Measurements from ENCODE around the gene NEURL1B.

DNA sequence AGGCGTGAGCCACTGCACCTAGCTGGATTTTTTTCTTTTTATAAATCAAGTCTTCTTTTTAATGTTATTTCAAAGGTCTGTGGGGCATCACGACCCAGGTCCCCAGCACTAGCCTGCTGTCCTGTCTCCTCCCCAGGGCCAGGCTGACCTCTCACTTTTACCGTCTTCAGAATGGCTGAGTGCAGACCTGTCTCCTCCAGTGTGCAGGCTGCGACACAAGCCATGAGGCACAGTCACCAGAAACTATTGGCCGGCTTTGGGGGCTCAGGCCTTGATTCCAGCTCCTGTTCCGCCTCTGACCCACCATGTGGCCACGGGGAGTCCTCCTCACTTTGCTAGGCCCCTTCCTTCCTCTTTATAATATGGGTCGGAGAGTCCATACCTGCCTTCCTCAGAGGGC is 46.6 kb upstream of the NEURL1B start:
- TF ChIP-seq, protein P1, sequence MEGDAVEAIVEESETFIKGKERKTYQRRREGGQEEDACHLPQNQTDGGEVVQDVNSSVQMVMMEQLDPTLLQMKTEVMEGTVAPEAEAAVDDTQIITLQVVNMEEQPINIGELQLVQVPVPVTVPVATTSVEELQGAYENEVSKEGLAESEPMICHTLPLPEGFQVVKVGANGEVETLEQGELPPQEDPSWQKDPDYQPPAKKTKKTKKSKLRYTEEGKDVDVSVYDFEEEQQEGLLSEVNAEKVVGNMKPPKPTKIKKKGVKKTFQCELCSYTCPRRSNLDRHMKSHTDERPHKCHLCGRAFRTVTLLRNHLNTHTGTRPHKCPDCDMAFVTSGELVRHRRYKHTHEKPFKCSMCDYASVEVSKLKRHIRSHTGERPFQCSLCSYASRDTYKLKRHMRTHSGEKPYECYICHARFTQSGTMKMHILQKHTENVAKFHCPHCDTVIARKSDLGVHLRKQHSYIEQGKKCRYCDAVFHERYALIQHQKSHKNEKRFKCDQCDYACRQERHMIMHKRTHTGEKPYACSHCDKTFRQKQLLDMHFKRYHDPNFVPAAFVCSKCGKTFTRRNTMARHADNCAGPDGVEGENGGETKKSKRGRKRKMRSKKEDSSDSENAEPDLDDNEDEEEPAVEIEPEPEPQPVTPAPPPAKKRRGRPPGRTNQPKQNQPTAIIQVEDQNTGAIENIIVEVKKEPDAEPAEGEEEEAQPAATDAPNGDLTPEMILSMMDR (IDR thresholded peaks at IDR 0.05): no peak
- TF ChIP-seq EP300 (IDR thresholded peaks at IDR 0.05): no peak

Measured in tibial nerve (tissue), 4 donors.